D721Med (cell line): ENCODE data around the gene SLC7A4.

ENCODE experiments used
- DNase-seq: peaks from one replicate; pipeline ENCODE4 v3.0.0; 2011; ENCODE audit warnings: low spot score; ENCODE audit not compliant: insufficient read length
- FAIRE-seq: peaks from 2 replicates; lab custom pipeline; 2011; peaks lifted over from hg19 to GRCh38; lab: Jason Lieb, UNC
- TF ChIP-seq, protein P1 (sequence below): IDR thresholded peaks from 2 replicates; pipeline ENCODE4 v1.5.1; 2012; ENCODE audit warnings: mild to moderate bottlenecking, control low read depth; ENCODE audit not compliant: insufficient read depth; ENCODE audit errors: missing control alignments

SLC7A4 gene

DNA sequence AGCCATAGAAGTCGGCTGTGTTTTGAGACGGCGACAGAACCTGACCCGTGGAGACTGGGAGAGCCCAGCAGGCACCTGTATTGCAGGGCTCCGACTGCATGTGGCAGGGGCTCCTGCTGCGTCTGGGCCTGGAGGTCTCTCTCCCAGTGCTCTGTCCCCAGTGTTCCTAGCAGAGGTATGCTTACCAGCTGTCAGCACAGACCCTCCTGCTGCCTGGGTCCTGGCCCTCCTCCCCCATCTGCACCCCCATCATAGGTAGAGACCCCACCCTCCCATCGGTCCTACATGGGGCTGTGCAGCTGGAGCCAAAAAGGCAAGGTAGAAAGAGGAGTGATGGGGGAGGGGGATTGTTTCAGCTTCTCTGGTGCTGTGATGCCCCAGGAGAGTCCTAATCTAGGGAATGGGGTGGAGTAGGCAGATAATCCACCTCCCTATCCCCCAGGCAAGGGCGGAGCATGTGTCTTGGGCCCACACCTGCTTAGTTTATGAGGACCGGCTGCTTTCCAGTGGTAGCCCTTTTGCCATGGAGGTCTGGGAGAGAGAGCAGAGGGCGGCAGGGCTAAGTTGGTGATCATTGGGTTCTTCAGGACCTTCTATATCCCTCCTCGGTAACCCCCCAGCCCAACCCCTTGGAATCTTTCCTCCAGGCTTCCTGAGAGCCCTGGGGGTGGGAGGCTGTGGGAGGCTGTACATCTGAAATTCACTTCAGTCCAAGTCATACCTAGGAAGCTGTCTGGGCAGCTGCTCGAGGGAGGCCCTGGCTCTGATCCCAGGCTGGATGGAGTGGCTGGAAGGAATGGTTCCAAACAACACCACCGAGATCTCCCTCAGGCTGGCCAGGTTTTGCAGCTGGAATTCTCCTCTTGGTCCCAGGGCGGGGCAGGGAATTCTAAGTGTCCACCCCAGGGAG, 5.3 kb downstream of the SLC7A4 start:
- FAIRE-seq (no peak), DNase-seq (peak; percentile 89)
- TF ChIP-seq, protein P1, sequence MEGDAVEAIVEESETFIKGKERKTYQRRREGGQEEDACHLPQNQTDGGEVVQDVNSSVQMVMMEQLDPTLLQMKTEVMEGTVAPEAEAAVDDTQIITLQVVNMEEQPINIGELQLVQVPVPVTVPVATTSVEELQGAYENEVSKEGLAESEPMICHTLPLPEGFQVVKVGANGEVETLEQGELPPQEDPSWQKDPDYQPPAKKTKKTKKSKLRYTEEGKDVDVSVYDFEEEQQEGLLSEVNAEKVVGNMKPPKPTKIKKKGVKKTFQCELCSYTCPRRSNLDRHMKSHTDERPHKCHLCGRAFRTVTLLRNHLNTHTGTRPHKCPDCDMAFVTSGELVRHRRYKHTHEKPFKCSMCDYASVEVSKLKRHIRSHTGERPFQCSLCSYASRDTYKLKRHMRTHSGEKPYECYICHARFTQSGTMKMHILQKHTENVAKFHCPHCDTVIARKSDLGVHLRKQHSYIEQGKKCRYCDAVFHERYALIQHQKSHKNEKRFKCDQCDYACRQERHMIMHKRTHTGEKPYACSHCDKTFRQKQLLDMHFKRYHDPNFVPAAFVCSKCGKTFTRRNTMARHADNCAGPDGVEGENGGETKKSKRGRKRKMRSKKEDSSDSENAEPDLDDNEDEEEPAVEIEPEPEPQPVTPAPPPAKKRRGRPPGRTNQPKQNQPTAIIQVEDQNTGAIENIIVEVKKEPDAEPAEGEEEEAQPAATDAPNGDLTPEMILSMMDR, result no peak

DNA sequence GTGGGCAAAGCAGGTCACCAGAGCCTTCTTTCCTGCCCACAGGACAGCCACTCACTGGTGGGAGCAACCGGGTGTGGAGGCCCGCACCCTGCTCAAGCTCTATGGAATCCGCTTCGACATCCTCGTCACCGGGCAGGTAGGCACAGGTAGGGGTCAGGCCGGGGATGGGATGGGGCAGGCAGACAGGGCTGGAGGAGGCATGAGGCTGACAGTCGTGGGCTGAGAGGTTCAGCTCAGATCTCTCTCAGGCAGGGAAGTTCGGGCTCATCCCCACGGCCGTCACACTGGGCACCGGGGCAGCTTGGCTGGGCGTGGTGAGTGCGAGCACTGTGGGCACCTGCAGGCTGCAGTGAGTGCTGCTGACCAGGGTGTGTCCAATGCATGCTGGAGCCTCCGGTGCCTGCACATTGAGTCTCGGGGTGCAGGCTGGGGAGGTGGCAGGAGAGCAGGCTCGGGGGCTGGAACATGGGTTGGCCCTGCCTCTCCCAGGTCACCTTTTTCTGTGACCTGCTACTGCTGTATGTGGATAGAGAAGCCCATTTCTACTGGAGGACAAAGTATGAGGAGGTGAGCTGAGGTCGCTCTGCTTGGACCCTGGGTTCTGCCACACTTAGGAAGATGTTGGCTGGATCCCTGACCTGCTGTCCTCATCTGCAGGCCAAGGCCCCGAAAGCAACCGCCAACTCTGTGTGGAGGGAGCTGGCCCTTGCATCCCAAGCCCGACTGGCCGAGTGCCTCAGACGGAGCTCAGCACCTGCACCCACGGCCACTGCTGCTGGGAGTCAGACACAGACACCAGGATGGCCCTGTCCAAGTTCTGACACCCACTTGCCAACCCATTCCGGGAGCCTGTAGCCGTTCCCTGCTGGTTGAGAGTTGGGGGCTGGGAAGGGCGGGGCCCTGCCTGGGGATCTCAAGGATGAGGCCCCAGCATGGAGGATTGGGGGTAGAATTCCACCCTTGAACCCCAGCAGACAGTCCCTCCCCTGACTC, 6.3 kb downstream of the SLC7A4 start:
- no peak for DNase-seq
- TF ChIP-seq, protein P1, result no peak
- FAIRE-seq, result no peak

DNA sequence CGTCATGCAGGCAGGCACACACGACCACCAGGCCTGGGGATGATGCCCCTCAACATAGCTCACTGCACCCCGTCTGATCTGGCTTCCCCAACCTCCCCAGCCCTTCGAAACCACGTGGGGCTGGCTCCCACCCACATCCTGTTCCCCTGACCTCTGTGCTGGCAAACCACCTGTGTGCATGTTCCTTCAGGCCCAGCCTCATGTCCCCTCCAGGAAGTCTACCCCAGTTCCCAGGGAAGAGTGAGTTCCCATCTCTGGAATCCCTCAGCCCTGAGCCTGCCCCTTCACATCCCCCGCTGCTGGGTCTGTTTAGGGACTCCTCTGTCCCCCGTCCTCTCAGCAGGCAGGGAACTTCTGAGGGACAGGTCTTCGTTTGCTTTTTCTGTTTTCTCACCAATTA, 7.1 kb downstream of the SLC7A4 start:
- FAIRE-seq, result no peak

DNA sequence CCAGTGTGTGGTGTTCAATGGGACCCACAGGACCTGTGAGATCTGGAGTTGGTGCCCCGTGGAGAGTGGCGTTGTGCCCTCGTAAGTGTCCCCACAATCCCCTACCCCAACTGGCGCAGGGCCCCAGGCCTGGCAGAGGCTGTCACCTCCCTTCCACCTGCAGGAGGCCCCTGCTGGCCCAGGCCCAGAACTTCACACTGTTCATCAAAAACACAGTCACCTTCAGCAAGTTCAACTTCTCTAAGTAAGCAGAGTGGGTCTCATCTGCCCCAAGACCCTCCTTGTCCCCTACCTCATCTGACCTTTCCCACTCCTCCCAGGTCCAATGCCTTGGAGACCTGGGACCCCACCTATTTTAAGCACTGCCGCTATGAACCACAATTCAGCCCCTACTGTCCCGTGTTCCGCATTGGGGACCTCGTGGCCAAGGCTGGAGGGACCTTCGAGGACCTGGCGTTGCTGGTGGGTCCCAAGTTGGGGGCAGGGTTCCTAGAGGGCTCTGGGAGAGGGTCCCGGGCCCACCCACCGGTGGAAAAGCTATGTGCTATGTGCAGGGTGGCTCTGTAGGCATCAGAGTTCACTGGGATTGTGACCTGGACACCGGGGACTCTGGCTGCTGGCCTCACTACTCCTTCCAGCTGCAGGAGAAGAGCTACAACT, 9.3 kb downstream of the SLC7A4 start:
- DNase-seq (no peak), FAIRE-seq (no peak)
- TF ChIP-seq, protein P1, result no peak

More for the DNA sequence above, 7.1 kb downstream of the SLC7A4 start:
- TF ChIP-seq, protein P1, result no peak
- no peak for DNase-seq

DNA sequence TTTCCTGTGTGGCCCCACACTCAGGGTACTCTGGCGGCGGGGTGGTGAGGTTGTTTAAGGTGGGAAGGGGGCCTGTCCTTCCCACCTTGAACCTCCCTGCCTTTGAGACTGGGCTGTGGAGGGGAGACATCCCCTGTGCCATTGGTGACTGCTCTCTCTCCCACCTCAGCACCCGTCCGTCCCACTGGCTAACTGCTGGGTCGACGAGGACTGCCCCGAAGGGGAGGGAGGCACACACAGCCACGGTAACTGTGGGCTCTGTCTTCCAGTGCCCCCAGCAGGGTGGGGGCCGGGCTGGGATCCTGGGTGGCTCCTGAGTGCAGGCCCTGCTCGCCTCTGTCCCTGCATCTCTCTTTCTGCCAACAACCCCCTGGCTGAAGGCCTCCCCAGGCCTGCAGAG, 9.9 kb downstream of the SLC7A4 start:
- FAIRE-seq (no peak), DNase-seq (no peak)
- TF ChIP-seq, protein P1, result no peak

DNA sequence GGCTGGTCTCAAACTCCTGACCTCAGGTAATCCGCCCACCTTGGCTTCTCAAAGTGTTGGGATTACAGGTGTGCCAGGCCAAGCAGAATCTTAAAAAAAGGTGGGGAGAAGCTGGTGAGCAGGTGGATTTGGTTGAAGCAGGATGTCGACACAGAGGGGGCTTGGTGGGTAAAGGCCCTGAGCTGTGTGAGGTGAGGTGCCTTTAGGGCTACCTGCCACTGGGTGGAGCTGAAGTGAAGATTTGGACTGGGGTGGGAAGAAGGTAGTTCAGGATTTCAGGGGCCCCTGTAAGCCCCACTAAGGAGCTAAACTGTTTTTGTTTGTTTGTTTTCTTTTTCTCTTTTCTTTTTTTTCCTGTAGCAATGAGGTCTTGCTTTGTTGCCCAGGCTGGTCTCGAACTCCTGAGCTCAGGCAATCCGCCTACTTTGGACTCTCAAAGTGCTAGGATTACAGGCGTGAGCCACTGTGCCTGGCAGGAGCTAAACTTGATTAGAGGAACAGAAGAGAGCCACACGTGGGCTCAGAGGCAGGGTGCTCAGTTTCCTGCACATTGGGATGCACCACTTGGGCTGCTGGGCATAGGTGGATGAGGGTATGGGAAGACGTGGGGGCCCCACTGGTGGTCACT, 11.4 kb downstream of the SLC7A4 start:
- TF ChIP-seq, protein P1, result peak; percentile 42
- FAIRE-seq, result no peak
- DNase-seq, result peak; percentile 82
